NCI-H2196 (cell line): ENCODE results near the gene POLL.
"Not testable (repeated sequence)": the region's sequence is repeated elsewhere in the genome, so short reads cannot be mapped to it uniquely, and the experiment has no call there.

ENCODE experiments used
- DNase-seq: peaks from one replicate; lab custom pipeline; 2025; ENCODE audit not compliant: unreplicated experiment; lab: John Stamatoyannopoulos, UW

Gene POLL

DNA sequence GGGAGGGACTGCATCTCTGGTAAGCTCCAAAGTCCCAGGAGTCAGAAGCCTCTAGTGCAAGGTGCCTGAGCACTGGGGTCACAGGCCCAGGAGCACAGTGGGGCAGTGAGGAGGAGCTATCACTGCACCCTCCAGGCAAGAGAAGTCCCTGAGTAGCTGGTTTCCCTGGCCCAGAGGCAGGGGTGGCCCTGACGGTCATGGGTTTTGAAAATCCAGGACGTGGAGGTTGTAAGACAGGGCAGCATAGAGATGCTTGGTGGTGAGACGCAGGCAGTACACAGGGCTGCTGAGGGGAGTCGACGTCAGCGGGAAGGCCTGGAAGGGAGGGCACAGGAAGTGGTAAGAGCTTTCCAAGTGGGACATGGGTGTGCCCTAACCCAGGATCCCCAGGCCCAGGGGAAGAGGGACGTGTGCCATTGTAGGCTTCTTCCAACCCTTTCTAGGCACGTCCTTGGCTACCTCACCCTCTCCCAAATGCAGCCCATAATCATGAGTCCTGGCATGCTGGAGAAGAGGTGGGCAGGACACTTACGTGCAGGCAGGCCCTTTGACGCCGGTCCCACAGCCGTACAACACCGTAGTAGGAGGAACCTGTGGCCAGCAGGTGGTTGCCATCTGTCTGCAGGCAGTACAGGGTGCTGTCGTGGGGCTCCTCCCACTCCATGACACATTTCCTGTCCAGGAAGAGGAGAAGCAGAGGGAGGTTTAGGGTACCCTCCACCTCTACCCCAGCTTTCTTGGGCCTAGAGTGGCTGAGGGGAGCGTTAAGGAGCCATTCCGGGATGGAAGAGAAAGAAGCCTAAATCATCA is 23.2 kb upstream of the POLL start:
- no peak for DNase-seq

GRCh38 chr10:101609481-101609880 is 21.4 kb upstream of the POLL start:
- no peak for DNase-seq

DNA sequence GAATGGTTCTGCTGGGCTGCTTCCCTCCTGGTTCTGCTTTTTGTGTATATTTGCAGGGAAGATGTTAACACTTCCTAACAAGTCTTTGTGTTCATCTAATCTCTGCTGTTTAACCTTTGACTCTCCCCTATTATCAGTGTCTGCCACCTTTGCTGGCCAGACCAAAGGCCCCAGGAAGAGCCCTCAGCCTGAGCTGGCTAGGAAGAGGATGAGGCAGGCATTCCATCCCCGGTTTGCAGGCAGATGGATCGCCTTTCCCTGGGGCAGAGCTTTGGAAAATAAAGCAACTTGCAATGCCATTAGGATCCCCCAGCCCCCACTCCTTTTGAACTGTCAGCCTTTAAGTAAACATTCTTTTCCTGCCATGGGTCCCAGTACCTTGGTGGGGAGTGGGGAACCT is 19.1 kb upstream of the POLL start:
- no peak for DNase-seq

DNA sequence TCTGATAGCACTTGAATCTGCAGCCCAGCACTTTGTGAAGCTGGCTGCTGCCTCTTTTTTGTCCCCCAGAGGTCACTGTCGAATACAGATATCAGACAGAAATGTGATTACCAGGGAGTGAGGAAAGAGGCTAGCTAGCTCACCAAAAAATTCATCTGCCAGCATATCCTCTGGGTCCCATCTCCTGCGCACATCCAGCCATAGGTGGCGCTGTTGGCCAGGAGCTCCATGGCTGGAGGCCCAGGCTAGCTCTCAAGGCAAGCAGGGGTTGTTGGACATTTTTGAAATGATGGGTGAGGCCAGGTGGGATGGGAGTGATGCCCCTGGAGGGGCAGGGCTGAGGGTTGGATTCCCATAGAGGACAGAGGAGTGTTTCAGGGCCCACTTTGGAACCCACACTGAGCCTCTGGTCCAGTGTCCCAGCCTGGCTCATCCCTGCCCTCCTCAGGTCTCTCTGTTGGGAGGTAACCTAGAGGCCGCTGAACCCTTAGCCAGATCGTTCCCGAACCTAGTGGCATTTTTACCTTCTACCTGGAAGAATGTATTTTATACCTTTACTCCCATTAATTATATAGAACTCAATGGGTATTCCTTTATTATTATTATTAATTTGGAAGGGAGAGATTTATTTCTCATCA is 14.8 kb upstream of the POLL start:
- DNase-seq = peak; percentile 72

DNA sequence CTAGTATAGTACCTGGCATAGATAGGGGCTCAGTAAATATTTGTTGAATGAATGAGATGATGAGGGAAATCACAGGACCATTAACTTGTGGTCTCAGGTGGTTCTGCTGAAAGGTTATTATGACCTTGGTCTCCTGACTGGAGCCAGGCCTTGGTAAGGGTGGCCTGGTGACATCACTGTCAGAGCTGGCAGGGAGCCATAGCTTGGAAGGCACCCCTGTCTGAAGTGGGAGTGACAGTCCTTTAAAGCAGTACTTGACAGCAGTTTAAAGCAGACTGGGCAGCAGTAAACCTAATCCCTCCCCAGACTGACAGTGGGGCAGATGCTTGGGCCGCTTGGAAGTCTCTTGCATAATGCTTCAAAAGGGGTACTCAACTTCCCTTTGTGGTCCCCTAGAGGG is 13.5 kb upstream of the POLL start:
- DNase-seq = no peak

- DNase-seq = no peak
Measured at GRCh38 chr10:101597091-101597900, 9.2 kb upstream of the POLL start.

- DNase-seq = no peak
Measured at GRCh38 chr10:101595591-101596433, 7.8 kb upstream of the POLL start.

- not testable (repeated sequence) for DNase-seq
Measured at GRCh38 chr10:101593331-101593730, 5.3 kb upstream of the POLL start.

DNA sequence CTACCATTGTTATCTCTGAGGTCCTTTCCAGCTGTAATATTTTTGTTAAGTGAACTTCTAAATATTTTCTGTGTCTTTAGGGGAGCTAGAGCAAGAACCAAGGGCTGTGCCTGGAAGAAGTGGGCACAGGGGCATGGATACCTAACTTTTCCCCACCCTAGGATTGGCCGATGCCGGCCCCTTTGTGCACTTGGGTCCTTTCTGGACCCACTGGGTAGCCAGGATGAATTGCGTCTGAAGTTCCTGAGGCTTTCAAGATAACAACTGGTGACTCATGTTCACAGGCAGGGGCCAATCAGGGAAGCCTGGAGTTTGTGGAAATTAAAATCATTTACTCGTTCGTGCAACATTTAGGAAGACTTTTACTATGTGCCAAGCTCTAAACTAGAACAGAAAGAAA is 822 bp upstream of the POLL start:
- DNase-seq = no peak

- DNase-seq = no peak
Measured at GRCh38 chr10:101585841-101586240, 2.2 kb downstream of the POLL start.

GRCh38 chr10:101580486-101581399 is 7.3 kb downstream of the POLL start:
- no peak for DNase-seq

- no peak for DNase-seq
Measured at GRCh38 chr10:101579516-101579870, 8.6 kb downstream of the POLL start.

DNA sequence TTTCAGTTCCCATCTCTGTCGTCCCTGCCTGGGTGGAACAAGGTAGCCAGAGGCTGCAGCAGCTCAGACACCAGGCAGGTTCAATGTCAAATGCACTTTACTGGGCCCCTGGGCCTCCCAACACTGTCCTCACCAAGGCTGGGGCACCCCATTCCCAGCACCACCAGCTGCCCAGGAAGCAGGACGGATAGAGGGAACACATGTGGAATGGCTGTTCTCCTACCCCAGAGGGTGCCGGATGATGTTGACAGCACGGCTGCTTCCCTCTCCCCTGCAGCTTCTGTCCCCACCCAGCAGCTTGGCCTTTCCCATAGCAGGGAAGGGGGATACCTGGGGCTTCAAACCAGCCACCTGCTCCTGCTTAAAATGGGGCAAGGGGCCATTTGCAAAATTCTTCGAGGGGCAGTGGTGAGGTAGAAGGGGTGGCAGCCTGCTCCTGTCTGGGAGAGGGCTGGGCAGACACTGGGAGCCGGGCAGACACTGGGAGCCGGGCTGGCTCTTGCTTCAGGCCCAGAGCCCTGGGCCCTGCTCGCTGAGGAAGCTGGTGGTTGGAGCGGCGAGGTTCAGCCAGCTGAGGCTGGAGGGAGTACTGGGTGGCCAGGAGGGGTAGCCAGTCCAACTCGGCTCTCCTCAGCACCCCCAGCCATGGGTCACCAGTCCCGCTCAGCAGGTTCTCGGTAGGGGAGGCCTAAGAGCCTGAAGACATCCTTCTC is 9.1 kb downstream of the POLL start:
- no peak for DNase-seq

GRCh38 chr10:101578192-101578591 is 9.9 kb downstream of the POLL start:
- DNase-seq = no peak

DNA sequence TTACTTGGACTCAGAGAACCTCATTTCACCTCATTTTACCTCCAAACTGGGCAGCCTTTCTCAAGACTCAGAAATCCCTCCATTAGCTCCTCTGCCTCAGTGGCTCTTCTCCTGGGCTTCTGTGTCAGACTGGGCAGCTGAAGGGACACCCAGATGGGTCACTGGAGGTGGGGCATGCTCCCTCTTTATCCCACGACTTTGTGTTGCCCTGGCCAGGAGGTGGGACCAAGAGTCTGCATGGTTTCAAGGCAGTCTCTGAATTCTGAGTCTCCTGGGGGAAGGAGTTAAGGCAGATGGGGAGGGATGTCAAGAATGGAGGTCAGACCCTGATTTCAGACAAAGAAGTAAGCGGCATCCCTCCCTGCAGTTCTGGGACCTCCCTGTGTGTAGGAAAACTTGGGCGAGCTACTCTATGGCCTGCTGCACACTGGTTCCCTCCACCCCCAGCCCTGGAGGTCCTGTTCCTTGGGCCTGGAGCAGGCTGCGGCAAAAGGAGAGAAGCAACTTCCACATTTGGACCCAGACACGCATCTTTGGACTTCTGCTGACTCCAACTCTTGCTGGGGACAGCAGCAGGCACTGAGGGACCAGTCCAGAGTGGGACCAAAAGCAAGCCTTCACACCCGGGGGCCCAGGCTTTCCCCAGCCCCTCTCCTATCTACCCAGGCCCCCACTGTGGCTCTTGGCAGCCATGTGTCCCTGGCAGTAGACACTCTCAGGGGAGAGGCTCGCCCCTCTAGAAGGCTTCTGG is 10.8 kb downstream of the POLL start:
- no peak for DNase-seq

DNA sequence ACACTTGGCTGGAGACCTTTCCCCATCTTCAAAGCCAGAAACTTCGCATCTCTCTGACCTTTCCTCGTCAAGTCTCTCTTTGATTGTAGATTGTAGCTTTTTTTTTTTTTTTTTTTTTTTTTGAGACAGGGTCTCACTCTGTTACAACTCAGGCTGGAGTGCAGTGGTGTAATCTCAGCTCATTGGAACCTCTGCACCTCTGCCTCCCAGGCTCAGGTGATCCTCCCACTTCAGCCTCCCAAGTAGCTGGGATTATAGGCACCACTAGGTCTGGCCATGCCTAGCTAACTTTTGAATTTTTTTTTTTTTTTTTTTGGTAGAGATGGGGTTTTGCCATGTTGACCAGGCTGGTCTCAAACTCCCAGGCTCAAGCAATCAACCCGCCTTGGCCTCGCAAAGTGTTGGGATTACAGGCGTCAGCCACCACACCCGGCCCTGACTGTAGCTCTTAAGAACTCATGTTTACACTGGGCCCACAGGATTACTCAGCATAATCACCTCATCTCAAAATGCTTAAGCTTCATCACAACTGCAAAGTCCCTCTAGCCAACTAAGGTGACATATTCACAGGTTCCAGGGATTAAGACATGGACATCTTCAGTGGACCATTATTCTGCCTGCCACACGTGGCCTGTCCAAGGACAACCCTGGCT is 11.7 kb downstream of the POLL start:
- no peak for DNase-seq

DNA sequence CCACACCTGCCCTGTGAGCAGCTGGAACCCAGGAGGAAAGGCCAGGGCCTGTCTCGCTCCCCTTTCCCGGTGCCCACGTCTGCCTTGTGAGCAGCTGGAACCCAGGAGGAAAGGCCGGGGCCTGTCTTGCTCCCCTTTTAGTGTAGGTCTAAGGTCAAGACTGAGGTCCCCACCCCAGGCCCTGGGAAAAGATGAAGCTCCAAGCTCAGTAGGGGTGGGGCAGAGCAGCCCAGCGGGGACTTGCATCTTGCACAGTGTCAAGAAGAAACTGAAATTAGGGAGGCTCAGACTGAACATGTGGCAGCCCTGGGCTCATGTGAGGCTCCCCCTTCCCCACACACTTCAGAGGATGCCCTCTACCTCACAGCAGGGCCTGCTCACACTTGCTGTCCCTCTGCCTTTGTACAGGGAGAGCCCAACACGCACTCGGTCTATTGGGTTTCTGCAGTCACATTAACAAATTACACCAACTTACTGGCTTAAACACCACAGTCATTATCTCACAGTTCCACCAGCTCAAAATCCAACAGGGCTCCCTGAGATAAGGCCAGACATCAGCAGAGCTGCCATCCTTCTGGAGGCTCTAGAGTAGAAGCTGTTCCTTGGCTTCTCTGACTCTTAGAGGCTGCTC is 12.4 kb downstream of the POLL start:
- no peak for DNase-seq

GRCh38 chr10:101575091-101575490 is 13.0 kb downstream of the POLL start:
- no peak for DNase-seq
